Measurements from ENCODE around the gene SLC25A21.
"Not testable (repeated sequence)": the region's sequence is repeated elsewhere in the genome, so short reads cannot be mapped to it uniquely, and the experiment has no call there.

The SLC25A21 gene

DNA sequence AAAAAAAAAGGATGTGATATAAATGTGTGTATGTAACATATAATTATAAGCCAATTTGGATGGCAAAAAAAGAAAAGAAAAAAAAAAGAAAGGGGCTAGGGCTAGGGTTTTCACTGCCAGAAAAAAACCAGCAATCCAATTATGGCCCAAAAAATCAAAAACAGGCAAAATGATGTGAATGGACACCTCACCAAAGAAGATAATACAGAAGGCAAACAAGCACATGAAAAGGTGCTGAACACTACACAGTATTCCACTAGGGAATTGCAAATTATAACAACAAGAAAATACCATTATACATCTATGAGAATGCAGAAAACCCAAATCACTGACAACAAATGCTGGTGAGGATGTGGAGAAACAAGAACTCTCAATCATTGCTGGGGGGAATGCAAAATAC is 13.3 kb upstream of the SLC25A21 start:
- no peak for DNase-seq

GRCh38 chr14:37184520-37184919 is 12.1 kb upstream of the SLC25A21 start:
- not testable (repeated sequence) for DNase-seq

DNA sequence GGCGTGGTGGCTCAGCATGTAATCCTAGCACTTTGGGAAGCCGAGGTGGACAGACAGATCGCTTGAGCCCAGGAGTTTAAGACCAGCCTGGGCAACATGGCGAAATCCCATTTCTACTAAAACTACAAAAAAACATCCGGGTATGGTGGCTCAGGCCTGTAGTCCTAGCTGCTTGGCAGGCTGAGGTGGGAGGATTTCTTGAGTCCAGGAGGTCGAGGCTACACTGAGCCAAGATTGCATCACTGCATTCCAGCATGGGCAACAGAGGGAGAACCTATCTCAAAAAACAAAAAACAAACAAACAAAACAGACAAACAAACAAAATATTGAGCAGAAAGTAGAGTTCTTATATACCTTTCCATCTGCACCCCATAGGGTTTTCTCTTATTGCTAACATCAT is 9.0 kb upstream of the SLC25A21 start:
- DNase-seq: no peak

DNA sequence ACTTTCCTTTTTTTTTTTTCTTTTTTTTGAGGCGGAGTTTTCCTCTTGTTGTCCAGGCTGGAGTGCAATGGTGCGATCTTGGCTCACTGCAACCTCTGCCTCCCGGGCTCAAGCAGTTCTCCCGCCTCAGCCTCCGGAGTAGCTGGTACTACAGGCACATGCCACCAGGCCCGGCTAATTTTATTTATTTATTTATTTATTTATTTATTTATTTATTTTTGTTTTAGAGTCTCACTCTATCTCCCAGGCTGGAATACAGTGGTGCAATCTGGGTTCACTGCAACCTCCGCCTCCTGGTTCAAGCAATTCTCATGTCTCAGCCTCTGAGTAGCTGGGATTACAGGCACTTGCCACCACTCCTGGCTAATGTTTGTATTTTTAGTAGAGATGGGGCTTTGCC is 8.5 kb upstream of the SLC25A21 start:
- not testable (repeated sequence) for DNase-seq

DNA sequence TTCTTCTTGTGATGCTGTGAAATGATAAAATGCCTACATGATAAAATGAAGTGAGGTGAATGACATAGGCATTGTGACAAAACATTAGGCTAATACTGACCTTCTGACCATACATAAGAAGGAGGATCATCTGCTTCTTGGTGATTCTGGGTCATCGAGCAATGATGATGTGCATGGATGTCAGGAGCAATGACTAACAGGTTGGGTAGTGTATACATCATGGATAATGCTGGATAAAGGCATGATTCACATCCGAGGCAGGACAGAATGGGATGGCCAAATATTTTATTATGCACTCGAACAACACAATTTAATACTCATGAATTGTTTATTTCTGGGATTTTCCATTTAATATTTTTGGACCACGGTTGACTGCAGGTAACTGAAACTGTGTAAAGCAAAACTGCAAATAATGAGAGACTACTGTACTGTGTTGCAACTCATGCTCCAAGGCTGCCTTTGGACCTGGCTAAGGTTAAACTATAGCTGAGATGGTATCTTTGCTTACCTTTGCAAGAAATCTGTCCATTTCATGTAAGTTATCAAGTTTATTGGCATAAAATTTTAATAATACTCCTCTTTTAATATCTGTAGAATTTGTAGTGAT is 7.6 kb upstream of the SLC25A21 start:
- no peak for DNase-seq

GRCh38 chr14:37172936-37173614 is 669 bp upstream of the SLC25A21 start:
- no peak for DNase-seq

- no peak for DNase-seq
Observed at GRCh38 chr14:37171678-37172023, 755 bp downstream of the SLC25A21 start.

DNA sequence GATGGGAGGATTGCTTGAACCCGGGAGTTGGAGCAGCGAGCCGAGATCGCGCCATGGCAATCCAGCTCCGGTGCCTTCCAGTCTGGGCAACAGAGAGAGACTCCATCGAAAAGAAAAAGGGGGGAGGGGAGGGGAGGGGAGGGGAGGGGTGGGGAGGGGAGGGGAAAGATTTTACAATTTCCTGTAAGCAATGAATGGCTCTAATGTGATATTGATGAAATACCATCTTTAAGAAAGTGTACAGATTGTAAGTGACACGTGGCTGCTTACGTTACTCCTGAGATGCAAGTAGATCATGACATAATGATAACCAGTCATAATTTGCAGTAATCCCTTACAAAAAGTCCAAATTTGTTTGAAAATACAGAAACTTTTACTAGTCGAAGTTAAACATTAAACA is 1.4 kb downstream of the SLC25A21 start:
- DNase-seq: no peak

DNA sequence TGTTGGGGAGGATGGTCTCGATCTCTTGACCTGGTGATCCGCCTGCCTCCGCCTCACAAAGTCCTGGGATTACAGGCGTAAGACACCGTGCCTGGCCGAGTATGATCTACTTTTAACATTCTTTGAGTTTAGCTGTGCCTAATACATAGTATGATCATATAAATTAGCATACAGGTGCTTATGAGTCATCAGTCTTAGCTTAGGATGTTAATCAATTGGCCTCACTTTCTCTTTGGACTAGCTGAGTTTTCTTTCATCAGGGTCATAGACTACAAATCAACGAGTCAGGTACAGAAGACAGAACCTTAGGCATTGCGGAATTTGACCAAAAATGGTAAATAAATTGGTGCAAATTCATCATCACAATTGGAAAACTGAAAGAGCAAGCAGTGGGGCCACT is 2.2 kb downstream of the SLC25A21 start:
- no peak for DNase-seq

DNA sequence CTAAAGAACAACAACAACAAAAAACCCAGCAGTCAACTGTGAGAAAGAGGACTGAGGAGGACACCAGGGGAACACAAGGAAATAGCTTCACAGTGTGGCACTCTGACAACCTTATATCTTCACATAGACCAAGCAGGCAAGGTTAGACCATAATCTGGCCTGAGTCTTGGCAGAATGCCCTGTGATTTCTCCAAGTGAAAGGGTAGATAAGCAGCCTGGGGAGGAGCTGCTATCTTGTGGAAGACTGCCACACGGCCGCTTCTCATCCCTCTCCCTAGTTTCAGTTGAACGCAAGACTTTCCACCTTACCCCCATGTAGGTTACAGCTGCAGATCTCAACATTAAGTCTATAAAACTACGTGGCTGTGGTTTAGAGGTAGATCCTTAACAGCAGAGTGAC is 3.7 kb downstream of the SLC25A21 start:
- DNase-seq: no peak

- no peak for DNase-seq
Observed at GRCh38 chr14:37167151-37168047, 5.0 kb downstream of the SLC25A21 start.

DNA sequence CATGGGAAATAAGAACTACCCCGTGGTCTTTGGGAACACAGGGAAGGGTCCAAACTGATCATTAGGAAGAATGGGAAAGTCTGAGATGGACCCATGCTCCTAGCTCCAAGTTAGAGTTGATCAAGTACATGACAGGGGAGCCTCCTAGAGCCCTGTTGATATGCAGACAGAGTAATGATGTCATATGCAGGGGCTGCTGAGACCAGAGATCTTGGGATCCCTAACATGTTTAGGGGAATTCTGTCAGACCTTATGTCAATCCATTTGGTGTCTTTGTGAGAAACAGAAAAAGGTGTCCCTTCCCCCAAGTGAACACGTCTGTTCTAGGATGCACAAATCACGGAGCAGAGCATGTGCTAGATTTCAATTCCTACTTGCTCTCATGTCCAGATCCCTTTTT is 6.6 kb downstream of the SLC25A21 start:
- DNase-seq: no peak

GRCh38 chr14:37162307-37162706 is 10.1 kb downstream of the SLC25A21 start:
- DNase-seq: not testable (repeated sequence)

DNA sequence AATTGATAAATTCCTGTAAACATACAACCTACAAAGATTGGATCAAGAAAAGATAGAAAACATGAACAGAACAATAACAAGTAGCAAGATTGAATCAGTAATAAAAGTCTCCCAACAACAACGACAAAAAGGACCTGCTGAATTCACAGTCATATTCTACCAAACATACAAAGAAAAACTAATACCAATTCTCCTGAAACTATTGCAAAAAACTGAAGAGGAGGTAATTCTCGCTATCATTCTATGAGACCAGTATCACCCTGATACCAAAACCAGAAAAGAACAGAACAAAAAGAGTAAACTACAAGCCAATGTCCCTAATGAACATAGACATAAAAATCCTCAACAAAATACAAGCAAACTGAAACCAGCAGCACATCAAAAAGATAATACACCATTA is 14.4 kb downstream of the SLC25A21 start:
- DNase-seq: no peak

GRCh38 chr14:37153483-37153882 is 18.9 kb downstream of the SLC25A21 start:
- no peak for DNase-seq

DNA sequence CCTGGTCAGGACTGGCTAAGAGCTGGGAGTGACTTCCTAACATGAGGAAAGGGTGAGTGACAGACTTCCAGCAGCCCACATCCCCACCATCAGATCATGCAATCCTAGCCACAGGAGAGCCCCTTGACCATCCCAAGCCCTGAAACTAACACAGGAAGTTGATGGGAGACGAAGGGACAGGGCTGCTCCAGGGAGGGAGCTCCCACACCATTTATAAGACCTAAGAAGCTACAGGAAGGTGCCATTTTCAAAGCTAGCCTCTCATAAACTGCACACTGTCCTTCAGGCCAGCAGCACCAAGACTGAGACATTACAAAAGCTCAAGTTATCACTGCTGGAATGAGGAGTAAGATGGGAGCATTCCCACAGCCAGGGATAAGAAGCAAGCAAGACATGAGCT is 19.4 kb downstream of the SLC25A21 start:
- no peak for DNase-seq

GRCh38 chr14:37150414-37150813 is 22.0 kb downstream of the SLC25A21 start:
- DNase-seq: peak; percentile 7

DNA sequence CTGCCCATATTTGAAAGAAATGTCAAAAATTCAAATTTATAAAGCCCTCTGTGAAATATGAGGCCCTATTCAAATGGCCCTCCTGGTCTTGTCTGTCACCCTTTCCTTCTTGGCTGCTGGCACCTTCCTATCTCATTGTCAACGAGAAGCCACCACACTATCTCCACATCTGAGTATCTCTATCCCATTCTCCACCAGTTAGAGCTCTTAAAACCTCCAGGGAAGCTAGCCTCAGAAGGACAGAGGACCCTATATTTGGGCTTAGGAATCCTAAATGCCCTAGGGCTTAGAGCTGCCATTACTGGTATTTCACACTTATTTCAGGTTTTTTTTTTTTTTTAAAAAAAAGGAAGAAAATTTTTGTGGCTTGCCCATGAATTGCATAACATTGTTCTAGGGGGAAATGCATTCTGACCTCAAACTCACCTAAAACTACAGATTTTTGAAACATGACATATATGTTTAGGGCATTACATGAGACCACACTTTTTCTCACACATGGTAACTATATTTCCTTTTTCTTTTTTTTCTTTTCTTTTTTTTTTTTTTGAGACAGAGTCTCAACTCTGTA is 25.0 kb downstream of the SLC25A21 start:
- DNase-seq: no peak

GRCh38 chr14:37146438-37146837 is 26.0 kb downstream of the SLC25A21 start:
- not testable (repeated sequence) for DNase-seq

- DNase-seq: no peak
Observed at GRCh38 chr14:37145395-37145794, 27.0 kb downstream of the SLC25A21 start.

- no peak for DNase-seq
Observed at GRCh38 chr14:37144729-37145363, 27.6 kb downstream of the SLC25A21 start.

DNA sequence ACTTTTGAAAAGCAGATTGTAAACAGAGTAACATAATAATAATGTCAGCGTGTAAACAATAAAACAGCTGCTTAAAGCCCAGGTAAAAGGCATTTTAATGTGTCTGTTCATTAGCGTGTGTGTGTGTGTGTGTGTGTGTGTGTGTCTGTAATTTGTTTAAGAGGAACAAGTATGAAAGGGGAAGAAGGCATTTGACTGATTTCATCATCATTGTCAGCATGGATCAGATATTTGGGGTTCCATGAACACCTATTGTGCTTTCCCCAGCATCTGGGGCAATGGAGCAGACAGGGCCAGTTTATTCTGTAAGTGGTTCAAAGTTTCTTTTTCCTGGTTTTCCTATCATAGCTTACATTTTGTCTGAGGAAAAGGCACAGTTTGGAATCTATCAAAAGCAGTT is 28.9 kb downstream of the SLC25A21 start:
- DNase-seq: no peak

DNA sequence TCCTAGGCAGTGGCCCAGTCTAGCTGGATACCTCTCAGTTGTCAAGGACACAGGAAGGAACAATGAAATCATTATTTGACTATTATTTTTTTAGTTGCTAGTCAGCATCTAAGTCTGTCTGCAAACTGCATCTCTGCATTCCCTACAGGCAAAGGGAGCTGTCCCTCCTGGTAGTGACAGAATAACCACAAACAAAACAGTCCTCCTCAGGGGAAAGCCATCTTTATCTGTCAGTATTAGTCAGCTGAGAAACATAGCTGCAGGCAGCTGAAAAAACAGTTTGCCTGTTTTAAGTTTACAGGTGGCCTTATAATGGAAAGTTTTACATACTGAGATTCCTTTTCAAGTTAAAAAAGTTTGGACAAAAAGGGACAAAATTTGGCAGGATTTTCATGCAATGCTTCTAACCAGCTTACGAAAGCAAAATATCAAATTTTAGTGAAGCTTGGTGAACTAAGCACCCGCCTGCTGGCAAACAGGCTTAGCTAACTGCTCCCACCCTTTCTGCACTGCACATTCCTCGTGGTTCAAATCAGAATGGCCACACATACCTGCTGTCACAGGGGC is 29.5 kb downstream of the SLC25A21 start:
- DNase-seq: no peak

All from DMS153 (cell line).